Measurements from ENCODE around the gene CATSPER3.
"Not testable (repeated sequence)": the region's sequence is repeated elsewhere in the genome, so short reads cannot be mapped to it uniquely, and the experiment has no call there.

Gene CATSPER3

DNA sequence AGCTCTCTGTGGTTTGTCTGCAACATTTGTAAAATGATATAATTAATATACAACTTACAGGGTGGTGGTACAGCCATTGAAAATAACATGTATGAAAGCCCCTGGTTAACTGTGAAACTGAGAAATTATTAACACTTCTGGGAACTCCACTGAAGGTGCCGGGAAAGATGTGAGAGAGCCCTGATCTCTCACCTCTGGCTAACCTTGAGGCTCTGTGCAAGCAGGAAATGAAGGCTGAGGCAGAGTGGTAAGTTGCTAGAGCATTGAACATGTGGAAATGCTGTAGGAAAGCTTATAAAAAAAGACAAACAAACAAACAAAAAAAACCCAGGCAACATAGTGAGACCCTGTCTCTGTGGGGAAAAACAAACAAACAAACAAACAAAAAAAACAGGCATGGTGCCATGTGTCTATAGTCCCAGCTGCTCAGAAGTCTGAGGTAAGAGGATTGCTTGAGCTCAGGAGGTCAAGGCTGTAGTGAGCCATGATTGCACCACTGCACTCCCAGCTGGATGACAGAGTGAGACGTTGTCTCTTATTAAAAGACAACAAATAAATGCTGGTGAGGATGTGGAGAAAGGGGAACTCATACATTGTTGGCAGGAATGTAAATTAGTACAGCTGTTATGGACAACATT, 7.5 kb downstream of the CATSPER3 start:
- DNase-seq (ENCODE audit: low spot score), result no peak

- DNase-seq (ENCODE audit: low spot score), result no peak
Observed at GRCh38 chr5:134975843-134976242, 8.1 kb downstream of the CATSPER3 start.

GRCh38 chr5:134976841-134977240, 9.1 kb downstream of the CATSPER3 start:
- DNase-seq (ENCODE audit: low spot score), result no peak

- no peak for DNase-seq (ENCODE audit: low spot score)
Observed at GRCh38 chr5:134979416-134979815, 11.7 kb downstream of the CATSPER3 start.

GRCh38 chr5:134982230-134982629, 14.5 kb downstream of the CATSPER3 start:
- DNase-seq (ENCODE audit: low spot score), result peak; percentile 16

GRCh38 chr5:134989266-134989830, 21.6 kb downstream of the CATSPER3 start:
- no peak for DNase-seq (ENCODE audit: low spot score)

DNA sequence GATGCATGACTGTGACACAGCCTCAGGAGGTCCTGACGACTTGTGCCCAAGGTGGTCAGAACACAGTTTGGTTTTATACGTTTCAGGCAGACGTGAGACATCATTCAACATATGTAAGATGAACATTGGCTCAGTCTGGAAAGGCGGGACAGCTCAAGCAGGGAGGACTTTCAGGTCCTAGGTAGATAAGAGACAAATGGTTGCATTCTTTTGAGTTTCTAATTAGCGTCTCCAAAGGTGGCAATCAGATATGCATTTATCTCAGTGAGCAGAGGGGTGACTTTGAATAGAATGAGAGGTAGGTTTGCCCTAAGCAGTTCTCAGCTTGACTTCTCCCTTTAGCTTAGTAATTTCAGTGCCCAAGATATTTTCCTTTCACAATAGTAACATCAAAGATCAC, 22.5 kb downstream of the CATSPER3 start:
- not testable (repeated sequence) for DNase-seq (ENCODE audit: low spot score)

DNA sequence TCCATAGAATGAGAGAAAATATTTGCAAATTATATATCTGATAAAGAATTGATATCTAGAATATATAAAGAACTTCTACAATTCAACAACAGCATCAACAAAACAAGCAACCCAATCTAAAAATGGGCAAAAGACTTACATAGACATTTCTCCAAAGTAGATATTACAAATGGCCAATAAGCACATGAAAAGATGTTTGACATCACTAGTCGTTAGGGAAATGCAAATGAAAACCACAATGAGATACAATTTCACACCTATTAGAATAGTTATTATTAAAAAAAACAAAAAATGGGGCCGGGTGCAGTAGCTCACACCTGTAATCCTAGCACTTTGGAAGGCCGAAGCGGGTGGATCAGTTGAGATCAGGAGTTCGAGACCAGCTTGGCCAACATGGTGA, 24.4 kb downstream of the CATSPER3 start:
- no peak for DNase-seq (ENCODE audit: low spot score)

GRCh38 chr5:134993161-134993560, 25.5 kb downstream of the CATSPER3 start:
- DNase-seq (ENCODE audit: low spot score), result no peak

- no peak for DNase-seq (ENCODE audit: low spot score)
Observed at GRCh38 chr5:134994560-134995156, 27.0 kb downstream of the CATSPER3 start.

- no peak for DNase-seq (ENCODE audit: low spot score)
Observed at GRCh38 chr5:134995850-134996402, 28.2 kb downstream of the CATSPER3 start.

- DNase-seq (ENCODE audit: low spot score), result no peak
Observed at GRCh38 chr5:134997015-134997414, 29.3 kb downstream of the CATSPER3 start.

DNA sequence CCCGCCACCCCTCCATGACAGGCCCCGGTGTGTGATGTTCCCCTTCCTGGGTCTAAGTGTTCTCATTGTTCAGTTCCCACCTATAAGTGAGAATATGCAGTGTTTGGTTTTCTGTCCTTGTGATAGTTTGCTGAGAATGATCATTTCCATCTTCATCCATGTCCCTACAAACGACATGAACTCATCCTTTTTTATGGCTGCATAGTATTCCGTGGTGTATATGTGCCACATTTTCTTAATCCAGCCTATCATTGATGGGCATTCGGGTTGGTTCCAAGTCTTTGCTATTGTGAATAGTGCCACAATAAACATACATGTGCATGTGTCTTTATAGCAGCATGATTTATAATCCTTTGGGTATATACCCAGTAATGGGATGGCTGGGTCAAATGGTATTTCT, 30.4 kb downstream of the CATSPER3 start:
- not testable (repeated sequence) for DNase-seq (ENCODE audit: low spot score)

DNA sequence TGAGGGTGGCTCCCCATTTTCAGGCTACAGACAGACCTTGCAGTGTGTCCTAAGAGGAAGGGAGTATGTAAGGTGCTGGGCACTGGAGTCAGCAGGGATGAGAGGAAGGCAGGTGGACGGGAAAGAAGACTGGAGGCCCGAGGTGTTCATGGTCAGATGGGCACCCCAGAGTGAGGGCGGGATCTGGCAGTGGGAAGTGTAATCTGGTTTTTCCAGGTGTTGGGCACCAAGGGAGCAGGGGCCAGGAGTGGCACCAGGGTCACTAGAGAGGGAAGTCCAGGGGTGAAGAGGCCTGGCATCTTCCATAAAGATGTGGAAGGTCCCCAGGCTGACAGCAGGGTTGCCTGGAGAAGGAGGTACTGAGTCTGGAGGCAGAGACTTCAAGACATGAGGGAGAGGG, 36.7 kb downstream of the CATSPER3 start:
- no peak for DNase-seq (ENCODE audit: low spot score)

- DNase-seq (ENCODE audit: low spot score), result no peak
Observed at GRCh38 chr5:135005076-135005475, 37.4 kb downstream of the CATSPER3 start.

DNA sequence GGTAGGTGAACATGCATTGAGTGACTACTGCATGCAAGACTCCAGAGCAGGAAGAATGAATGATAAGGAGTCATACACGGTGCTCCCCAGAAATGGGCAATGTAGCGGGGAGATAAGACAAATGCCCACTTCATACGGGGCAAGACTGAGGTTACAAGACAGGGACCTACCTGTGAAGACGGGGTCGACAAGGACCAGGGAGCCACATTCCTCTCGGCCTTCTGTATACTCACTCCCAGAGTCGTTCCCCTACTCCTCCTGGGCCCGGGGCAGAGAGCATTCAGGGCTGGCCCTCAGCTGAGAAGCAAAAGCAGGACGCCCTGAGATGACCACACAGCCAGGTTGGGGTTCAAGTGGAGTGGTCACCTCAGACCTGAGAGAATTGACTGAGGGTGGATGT, 39.6 kb downstream of the CATSPER3 start:
- no peak for DNase-seq (ENCODE audit: low spot score)

DNA sequence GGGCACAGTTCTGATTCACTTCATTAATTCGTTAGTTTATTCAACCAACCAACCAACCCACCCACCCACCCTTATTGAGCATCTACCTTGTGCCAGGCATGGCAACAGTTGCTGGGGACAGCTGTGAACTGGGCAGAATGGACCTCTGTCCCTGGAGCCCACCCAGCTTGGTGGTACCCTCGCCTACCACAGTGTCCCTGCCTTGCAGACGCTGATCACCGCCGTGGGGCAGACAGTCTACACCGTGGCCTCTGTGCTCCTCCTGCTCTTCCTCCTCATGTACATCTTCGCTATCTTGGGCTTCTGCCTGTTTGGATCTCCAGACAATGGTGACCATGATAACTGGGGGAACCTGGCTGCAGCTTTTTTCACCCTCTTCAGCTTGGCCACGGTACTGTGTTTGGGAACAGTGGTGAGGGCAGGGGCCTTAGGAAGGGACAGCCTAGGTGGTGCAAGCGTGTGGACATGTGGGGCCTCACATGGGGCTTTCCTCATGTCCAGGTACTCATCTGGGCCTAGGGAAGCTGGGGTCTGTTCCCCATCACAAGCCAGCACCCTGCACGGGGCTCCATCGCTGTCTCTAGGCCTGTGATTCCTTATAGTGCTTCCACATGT, 40.1 kb downstream of the CATSPER3 start:
- no peak for DNase-seq (ENCODE audit: low spot score)

GRCh38 chr5:135008556-135008955, 40.8 kb downstream of the CATSPER3 start:
- no peak for DNase-seq (ENCODE audit: low spot score)

DNA sequence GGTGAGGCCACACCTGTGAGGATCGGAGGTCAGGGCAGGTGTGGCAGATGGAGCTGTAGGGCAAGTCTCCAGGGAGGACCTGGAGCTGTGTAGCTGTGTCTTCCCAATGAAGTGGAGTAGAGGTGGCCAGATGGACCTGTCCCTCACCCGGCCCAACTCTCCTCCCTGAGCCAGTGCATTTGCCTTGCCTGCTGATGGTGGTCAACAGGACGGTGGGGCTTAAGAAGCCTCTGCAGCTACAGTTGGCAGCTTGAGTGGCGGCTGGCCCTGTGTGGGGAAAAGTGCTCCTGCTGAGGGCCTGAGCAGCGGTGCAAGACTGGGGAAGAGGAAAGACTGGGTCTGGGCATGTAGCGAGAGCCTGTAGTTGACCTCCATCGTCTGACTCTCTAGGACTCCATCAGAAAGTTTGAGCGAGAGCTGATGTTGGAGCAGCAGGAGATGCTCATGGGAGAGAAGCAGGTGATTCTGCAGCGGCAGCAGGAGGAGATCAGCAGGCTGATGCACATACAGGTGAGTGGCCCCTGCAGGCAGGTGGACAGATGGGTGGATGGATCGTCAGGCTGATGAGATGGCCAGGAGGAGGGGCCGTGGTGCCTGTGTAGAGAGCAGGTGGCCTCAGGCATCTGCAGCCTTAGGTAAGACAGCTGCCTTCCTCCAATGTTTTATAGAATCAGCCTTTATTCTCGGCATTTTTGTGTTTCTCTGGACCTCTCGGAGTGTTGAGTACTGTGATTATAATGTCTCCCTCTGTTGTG, 41.5 kb downstream of the CATSPER3 start:
- no peak for DNase-seq (ENCODE audit: low spot score)

GRCh38 chr5:135009736-135010501, 42.2 kb downstream of the CATSPER3 start:
- DNase-seq (ENCODE audit: low spot score), result no peak
